GM19025 (cell line): Measurements from ENCODE around the gene HSPA8.

ENCODE experiments used
- ATAC-seq: cut with Tn5 transposase; IDR thresholded peaks from one replicate; pipeline ENCODE4 v1.9.1; 2021; ENCODE audit warnings: mild to moderate bottlenecking, low read depth, moderate library complexity; ENCODE audit not compliant: unreplicated experiment

The HSPA8 gene

DNA sequence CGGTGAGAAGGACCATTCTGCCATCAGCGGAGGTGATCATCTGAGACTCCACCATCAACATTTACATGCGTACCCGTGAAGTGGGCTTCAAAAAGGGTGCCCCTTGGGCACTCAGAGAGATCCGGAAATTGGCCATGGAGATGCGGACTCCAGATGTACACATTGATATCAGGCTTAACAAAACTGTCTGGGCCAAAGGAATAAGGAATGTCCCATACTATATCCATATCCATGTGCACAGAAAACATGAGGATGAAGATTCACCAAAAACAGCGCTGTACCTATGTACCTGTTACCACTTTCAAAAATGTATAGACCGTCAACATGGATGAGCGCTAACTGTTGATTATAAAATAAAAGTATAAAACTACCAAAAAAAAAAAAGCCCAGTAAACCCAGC lies 10.8 kb downstream of the HSPA8 start:
- ATAC-seq, result no peak

DNA sequence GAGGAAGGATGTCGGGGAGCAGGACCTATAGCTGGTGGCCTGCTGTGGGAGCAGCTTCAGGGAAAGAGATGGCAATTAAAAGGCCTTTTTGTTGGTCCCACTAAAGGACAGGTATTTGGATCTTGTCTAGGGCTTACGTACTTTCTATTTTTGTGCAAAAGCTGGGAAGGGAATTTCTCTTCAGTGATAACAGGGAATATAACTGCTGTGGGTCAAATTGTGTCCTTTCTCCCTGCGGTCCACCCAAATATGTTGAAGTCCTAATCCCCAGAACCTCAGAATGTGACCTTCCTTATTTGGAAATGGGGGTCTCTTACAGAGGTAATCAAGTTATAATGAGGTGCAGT lies 14.0 kb downstream of the HSPA8 start:
- ATAC-seq, result no peak

DNA sequence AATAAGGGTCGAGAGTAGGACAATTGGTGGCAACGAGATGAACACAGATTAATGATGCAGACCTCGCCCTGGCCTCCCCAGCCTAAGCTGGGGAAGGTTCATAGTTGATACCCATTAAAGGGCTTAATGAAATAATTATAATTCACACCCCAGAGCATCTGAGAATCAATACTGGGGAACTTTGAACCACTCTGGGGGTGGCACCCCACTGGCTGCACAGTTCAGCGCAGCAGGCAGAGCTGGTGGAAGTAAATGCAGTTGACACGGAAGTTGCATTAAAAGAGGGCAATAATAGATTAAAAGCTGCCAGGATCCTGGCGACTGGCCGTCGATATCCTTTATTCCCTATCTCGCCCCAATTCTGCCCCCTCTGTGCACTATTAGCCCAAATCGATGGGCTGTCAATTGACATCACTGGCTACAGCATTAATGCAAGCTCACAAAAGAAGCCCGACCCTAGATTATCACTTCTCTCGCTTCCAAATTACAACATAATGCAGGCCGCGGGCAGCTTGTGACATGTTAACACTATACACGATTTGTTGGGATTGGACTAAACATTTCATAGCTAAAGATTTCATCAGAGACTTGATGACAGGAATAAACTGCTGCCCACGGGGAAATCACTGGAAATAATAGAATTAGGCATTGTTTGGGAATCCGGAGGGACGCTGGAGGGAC lies 14.5 kb downstream of the HSPA8 start:
- no peak for ATAC-seq

DNA sequence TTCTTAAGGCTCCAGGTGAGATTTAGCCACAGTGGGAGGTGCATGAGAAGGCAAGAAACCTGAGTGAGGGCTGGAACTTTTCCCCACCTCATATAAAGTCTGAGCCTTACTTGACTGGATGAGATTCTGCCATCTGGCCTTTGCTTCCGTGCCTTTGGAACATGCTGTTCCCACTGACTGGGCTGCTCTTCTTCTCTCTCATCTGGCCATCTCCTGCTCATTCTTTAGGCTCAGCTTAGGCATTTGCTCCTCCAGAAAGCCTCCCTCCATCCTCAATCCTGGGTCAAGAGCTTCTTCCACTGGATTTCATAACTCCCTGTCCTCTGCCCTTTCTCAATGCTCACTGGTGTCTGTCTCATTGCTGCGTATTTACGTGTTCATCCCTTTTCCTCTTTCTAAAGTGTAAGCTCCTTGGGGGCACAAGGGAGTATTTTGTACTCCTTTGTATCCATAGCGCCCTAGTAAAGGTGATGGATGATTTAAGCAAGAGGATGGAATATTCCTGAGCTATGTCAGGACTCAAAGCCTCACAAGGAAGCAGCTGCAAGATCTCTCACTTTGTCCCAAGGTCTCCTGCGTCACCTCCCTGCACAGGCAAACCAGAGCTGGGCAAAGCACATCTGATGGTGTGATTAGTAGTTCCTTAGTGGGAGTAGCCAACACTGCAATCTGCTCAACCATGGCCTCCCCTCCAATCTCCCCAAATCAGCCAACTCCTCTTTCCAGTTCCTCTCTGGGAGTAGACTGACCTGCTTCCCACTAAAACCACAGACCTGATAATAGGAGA lies 15.3 kb downstream of the HSPA8 start:
- ATAC-seq, result no peak

DNA sequence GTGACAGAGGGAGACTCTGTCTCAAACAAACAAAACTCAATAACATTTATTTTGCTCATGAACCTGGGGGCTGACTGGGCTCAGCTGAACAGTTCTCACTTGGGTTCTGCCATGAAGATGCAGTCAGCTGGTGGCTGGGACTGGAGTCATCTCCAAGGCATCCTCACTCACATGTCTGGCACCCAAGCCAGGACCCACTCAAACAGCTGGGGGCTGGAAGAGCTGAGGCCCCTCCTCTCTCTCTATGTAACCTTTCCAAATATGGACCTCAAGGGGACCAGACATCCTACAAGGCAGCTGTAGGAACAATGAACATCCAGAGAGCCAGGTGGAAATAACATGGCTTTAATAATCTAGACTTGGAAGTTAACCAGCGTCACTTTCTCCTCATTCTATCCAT lies 16.8 kb downstream of the HSPA8 start:
- no peak for ATAC-seq

DNA sequence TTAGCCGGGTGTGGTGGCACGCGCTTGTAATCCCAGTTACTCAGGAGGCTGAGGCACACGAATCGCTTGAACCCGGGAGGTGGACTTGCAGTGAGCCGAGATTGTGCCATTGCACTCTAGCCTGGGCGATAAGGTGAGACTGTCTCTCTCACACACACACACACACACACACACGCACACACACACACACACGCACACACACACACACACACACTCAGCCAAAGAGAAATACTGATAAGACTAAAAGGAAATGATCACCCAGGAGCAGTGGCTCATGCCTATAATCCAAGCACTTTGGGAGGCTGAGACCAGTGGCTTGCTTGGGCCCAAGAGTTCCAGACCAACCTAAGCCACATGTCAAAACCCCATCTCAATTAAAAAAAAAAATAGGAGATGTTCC lies 20.8 kb downstream of the HSPA8 start:
- ATAC-seq, result no peak

DNA sequence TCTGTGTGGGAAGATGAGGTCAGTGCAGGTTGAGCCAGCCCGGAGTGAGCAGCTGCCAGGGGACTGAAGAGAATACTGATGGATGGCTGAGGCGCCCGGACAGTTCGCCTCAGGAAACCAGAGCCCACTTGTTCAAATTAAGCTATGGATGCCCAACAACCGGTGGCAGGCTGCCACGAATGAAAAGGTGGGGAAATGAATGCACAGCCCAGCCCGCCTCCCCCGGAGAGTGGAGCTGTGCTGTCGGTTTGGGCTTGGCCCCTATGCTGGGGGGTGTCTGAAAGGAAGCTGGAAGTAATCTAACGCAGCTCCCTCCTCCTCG lies 21.9 kb downstream of the HSPA8 start:
- no peak for ATAC-seq

DNA sequence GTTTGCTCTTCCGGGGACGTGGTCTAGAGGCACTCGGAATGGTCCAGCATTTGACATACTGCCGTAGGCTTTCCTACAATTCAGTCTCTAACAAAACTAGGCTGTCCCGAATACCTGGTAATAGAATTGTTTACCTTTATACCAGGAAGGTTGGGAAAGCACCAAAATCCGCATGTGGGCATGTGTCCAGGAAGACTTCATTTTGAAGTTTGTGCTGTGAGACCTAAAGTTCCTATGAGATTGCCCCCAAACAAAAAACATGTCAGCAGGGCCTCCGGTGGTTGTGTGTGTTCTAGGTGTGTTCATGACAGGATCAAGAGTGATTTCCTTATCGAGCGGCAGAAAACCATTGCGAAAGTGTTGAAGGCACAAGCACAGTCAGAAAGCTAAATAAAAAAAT lies 26.1 kb downstream of the HSPA8 start:
- no peak for ATAC-seq

DNA sequence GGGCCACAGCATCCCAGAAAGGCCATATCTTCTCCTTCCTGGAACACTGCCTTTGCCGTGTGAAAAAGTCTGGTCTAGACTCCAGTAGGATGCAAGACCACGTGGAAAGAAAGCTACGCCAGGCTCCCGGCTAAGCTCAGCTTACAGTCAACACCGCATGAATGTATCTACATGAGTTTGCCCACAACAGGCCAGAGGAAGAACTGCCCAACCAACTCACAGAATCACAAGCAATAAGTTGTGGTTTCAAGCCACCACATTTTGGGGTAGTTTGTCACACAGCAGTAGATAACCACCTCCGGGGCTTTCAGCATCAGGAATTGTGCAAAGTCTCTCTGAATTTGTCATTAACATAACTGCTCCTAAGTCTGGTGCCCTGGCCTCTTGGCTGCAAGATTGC lies 27.3 kb downstream of the HSPA8 start:
- no peak for ATAC-seq

DNA sequence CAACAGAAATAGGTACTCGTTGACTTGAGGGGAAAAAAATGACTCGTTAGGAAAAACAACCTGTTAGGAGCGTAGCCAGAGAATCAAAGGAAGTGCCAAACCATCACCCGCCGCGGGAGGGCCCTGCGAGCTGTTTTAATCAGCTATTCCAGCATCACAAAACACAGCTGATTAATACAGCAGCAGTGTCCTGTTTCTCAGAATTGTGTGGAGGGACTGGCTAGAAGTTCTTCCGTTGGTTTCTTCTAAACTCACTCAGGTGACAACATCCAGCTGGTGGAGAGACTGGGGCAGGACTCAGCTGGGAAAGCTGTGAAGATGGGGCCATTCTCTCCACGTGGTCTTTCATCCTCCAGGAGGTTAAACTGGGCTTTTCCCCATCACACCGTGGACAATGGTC lies 28.0 kb downstream of the HSPA8 start:
- no peak for ATAC-seq

DNA sequence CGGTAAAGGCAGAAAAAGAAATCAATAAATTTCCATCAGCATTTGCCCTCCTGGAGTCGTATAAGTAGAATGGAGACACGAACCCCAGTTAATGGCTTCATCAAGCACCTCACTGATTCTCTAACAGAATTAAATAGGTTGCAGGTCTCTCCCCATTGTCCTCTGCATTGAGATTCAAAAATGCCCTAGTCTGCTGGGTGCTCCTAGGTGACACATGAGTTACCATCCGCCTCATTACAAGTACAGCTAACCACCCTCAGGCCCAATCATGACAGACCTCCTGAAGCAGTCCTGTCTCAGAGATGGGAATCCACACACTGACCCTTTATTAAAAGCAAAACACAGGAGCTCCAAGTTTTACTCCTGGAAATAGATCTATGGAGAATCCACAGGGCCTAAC lies 31.4 kb downstream of the HSPA8 start:
- ATAC-seq, result no peak

DNA sequence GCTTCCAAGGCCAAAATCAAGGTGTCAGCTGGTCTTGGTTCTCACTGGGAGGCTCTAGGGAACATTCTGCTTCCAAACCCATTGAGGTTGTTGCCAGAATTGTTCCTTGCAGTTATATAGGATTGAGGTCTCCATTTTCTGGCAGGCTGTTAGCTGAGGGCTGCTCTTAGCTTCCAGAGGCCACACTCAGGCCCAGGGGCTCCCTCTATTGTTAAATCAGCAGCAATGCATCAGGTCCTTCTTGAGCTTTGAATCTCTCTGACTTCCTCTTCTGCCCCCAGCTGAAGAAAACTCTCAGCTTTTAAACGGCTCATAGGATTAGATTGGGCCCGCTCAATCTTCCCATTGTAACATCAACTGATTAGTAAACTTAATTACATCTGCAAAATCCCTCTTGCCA lies 41.0 kb downstream of the HSPA8 start:
- no peak for ATAC-seq

DNA sequence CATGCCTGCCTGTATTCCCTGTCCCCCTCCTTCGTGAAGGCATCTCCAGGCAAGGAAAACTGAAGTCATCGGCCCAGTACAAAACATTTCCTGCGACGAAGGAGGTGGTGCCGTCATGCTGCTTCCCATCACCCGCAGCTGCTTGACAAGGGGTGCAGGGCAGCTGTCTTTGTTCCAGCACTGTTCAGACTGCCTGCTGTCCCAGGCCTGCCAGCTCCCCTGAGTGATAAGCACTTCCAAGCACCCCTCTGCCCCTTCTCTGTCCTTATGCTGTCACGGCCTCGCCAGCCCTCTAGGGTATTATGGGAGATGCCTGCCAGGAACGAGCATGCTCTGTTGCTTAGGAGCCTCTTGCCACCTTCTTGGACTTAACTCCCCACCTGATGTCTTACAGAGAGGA lies 43.2 kb downstream of the HSPA8 start:
- ATAC-seq, result no peak

DNA sequence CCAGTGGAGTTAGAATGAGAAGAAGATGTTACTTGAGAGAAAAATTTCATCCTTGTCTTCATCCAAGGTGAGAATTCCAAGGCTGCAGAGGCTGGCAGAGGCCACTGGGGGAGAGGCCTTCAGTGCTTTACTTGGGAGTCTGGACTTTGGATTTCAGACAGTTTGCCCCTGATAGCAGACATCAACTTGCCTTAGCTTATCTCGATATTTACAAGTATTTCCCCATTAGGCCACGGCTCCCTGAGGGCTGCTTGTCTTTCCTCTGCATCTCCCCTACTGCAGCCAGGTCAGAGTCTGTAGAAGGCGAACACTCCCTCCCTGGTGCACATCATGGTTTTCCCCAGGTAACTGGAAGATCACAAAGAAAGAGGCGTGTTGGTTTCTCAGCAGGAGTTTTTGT lies 50.4 kb downstream of the HSPA8 start:
- ATAC-seq, result no peak
